ENCODE measurements around the gene UPP2. TPM values are rescaled to one million over a fixed set of nuclear protein-coding genes. Genes with fewer than 3 reads are reported as not detected.

UPP2 gene
- total and polyA plus RNA-seq, 2 of the 13 experiments (the other 11 are each of a cell fraction or from before 2014, with no cell fraction given), result 0.07 to 0.28 TPM

DNA sequence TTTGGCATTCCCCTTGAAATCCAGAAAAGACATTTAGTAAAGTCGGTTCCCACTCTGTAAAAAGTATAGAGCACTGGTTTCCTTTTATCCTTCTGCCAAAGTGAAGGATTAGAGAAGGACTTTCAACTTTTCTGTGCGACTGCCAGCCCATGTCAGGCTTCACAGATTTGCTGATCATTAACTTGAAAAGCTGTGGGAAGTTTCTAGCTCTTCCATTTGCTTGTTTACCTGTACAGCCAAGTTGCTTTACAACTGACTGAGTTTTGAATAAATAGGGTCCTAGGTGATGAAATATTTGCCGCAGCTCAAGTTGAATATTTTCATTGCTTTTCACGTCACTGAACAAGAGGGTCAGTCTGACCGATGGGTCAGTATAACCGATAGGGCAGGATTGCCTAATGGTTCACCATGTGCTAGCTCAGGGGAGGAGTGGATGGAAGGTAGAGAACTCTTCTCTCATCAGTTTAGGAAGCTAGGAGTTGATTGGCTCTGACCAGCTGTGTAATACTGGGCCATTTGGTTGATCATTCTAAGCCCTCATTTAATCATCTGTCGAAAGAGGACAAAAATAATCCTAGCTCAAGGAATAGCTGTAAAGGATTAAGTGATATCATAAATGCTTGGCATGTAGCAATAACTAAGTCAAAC lies 30.4 kb downstream of the UPP2 start (continued):
- TF ChIP-seq, protein P1, sequence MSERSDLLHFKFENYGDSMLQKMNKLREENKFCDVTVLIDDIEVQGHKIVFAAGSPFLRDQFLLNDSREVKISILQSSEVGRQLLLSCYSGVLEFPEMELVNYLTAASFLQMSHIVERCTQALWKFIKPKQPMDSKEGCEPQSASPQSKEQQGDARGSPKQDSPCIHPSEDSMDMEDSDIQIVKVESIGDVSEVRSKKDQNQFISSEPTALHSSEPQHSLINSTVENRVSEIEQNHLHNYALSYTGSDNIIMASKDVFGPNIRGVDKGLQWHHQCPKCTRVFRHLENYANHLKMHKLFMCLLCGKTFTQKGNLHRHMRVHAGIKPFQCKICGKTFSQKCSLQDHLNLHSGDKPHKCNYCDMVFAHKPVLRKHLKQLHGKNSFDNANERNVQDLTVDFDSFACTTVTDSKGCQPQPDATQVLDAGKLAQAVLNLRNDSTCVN (CRISPR knock-in tag; IDR thresholded peaks at IDR 0.05; ENCODE audit: borderline replicate concordance), result peak; percentile 90; the same call in 1 of the 2 replicates
- TF ChIP-seq KMT2A (CRISPR knock-in tag; IDR thresholded peaks at IDR 0.05), result no peak
- TF ChIP-seq ARID2 (CRISPR knock-in tag; IDR thresholded peaks at IDR 0.05; ENCODE audit: borderline replicate concordance), result no peak; the same call in 1 of the 2 replicates
- peak; percentile 87 for TF ChIP-seq HOXA3 (CRISPR knock-in tag; IDR thresholded peaks at IDR 0.05)
- TF ChIP-seq, protein P2, sequence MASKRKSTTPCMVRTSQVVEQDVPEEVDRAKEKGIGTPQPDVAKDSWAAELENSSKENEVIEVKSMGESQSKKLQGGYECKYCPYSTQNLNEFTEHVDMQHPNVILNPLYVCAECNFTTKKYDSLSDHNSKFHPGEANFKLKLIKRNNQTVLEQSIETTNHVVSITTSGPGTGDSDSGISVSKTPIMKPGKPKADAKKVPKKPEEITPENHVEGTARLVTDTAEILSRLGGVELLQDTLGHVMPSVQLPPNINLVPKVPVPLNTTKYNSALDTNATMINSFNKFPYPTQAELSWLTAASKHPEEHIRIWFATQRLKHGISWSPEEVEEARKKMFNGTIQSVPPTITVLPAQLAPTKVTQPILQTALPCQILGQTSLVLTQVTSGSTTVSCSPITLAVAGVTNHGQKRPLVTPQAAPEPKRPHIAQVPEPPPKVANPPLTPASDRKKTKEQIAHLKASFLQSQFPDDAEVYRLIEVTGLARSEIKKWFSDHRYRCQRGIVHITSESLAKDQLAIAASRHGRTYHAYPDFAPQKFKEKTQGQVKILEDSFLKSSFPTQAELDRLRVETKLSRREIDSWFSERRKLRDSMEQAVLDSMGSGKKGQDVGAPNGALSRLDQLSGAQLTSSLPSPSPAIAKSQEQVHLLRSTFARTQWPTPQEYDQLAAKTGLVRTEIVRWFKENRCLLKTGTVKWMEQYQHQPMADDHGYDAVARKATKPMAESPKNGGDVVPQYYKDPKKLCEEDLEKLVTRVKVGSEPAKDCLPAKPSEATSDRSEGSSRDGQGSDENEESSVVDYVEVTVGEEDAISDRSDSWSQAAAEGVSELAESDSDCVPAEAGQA (IDR thresholded peaks at IDR 0.05; ENCODE audit: low read depth), result 0 out of 2 replicates have a peak, but pooled peaks have one; percentile 41
- TF ChIP-seq, protein P2 (CRISPR knock-in tag; IDR thresholded peaks at IDR 0.05; ENCODE audit: borderline replicate concordance), result no peak; the same call in 1 of the 2 replicates
- peak; percentile 79; the same call in 1 of the 2 replicates for TF ChIP-seq TARDBP (CRISPR knock-in tag; IDR thresholded peaks at IDR 0.05)
- peak; percentile 98 for TF ChIP-seq ZNF17 (CRISPR knock-in tag; IDR thresholded peaks at IDR 0.05)
- TF ChIP-seq ZNF382 (CRISPR knock-in tag; IDR thresholded peaks at IDR 0.05; ENCODE audit: borderline replicate concordance), result no peak
- TF ChIP-seq ZNF713 (CRISPR knock-in tag; IDR thresholded peaks at IDR 0.05), result no peak
- TF ChIP-seq CCDC6 (CRISPR knock-in tag; IDR thresholded peaks at IDR 0.05), result no peak
- no peak for TF ChIP-seq ESRRA (CRISPR knock-in tag; IDR thresholded peaks at IDR 0.05; ENCODE audit: low read depth)
- TF ChIP-seq NFYC (CRISPR knock-in tag; IDR thresholded peaks at IDR 0.05), result 0 out of 2 replicates have a peak, but pooled peaks have one; percentile 8
- peak; percentile 13; the same call in 1 of the 2 replicates for TF ChIP-seq ZNF652 (CRISPR knock-in tag; IDR thresholded peaks at IDR 0.05; ENCODE audit: borderline replicate concordance, low read depth)
- peak; percentile 96 for TF ChIP-seq ZNF644 (CRISPR knock-in tag; IDR thresholded peaks at IDR 0.05; ENCODE audit: low read depth)
- no peak for TF ChIP-seq ZNF101 (CRISPR knock-in tag; IDR thresholded peaks at IDR 0.05; ENCODE audit: borderline replicate concordance, low read depth)
- no peak for TF ChIP-seq ATAD3A (CRISPR knock-in tag; IDR thresholded peaks at IDR 0.05)
- TF ChIP-seq, protein P3, sequence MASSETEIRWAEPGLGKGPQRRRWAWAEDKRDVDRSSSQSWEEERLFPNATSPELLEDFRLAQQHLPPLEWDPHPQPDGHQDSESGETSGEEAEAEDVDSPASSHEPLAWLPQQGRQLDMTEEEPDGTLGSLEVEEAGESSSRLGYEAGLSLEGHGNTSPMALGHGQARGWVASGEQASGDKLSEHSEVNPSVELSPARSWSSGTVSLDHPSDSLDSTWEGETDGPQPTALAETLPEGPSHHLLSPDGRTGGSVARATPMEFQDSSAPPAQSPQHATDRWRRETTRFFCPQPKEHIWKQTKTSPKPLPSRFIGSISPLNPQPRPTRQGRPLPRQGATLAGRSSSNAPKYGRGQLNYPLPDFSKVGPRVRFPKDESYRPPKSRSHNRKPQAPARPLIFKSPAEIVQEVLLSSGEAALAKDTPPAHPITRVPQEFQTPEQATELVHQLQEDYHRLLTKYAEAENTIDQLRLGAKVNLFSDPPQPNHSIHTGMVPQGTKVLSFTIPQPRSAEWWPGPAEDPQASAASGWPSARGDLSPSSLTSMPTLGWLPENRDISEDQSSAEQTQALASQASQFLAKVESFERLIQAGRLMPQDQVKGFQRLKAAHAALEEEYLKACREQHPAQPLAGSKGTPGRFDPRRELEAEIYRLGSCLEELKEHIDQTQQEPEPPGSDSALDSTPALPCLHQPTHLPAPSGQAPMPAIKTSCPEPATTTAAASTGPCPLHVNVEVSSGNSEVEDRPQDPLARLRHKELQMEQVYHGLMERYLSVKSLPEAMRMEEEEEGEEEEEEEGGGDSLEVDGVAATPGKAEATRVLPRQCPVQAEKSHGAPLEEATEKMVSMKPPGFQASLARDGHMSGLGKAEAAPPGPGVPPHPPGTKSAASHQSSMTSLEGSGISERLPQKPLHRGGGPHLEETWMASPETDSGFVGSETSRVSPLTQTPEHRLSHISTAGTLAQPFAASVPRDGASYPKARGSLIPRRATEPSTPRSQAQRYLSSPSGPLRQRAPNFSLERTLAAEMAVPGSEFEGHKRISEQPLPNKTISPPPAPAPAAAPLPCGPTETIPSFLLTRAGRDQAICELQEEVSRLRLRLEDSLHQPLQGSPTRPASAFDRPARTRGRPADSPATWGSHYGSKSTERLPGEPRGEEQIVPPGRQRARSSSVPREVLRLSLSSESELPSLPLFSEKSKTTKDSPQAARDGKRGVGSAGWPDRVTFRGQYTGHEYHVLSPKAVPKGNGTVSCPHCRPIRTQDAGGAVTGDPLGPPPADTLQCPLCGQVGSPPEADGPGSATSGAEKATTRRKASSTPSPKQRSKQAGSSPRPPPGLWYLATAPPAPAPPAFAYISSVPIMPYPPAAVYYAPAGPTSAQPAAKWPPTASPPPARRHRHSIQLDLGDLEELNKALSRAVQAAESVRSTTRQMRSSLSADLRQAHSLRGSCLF (CRISPR knock-in tag; IDR thresholded peaks at IDR 0.05; ENCODE audit: borderline replicate concordance), result no peak
